ENCODE results near the gene LRCH4. TPM values are rescaled to one million over a fixed set of nuclear protein-coding genes. Genes with fewer than 3 reads are reported as not detected.

The LRCH4 gene
- total and polyA plus RNA-seq, 2 donors (not counting 3 experiments of a cell fraction or from before 2014, with no cell fraction given) = 32.1 to 56.1 TPM

- intact Hi-C loops (cut with micrococcal nuclease) = loop anchor here (2.0 to 10.0 kb wide), 2 partner anchors 45 to 281 kb away; partner anchors contain the start of genes AGFG2 and TRIP6
These were observed 1.8 kb downstream of the LRCH4 start for GRCh38 chr7:100584054-100584682.

More at GRCh38 chr7:100584054-100584682, 1.8 kb downstream of the LRCH4 start:
- Histone ChIP-seq H3K9ac (replicated peaks; ENCODE audit: extremely low read depth, insufficient read depth, low read length) (peak overlapping the region; percentile 8), H3K9me3 (replicated peaks; ENCODE audit: control insufficient read depth, insufficient read depth, low read length) (no peaks in the 10 kb centered on the region), H3K27me3 (ENCODE audit: control insufficient read depth in 2 of 2, insufficient read depth in 2 of 2, low read length in 2 of 2) (no peaks in the 10 kb centered on the region), H3K4me3 (replicated peaks in 1 of 3; ENCODE audit: insufficient read depth in 1 of 3, low read depth in 1 of 3, low read length in 3 of 3) (peak overlapping the region in 2 of 3 experiments; percentile 86 to 93), H2AFZ (ENCODE audit: low read depth, low read length) (no peak overlapping the region), H4K20me1 (replicated peaks; ENCODE audit: control insufficient read depth, extremely low read depth, insufficient read depth, low read length) (no peaks in the 10 kb centered on the region), H3K36me3 (ENCODE audit: control insufficient read depth in 2 of 2, extremely low read depth in 1 of 2, insufficient read depth in 2 of 2, low read length in 2 of 2) (peaks cover 13 to 25% of the 10 kb centered on the region in 2 experiments), H3K4me1 (ENCODE audit: control insufficient read depth, extremely low read depth, insufficient read depth, low read length) (peaks cover 32% of the 10 kb centered on the region), H3K27ac (ENCODE audit: insufficient read depth, low read depth, low read length) (peak overlapping the region; percentile 61), H3K4me2 (ENCODE audit: insufficient read depth, low read length) (peak overlapping the region; percentile 95), H3K9me1 (replicated peaks; ENCODE audit: control insufficient read depth, extremely low read depth, insufficient read depth, low read length) (no peaks in the 10 kb centered on the region), H3K79me2 (ENCODE audit: control insufficient read depth, insufficient read depth, low read length) (peaks cover 29% of the 10 kb centered on the region)
- dilution Hi-C loops (cut with MboI; ENCODE audit: extremely low pct_ligation_motif_present, low sequenced_read_pairs) = no loop called here
- ChIA-PET CTCF (interaction anchor here (0.7 to 3.3 kb wide), 12 partner anchors 11 to 268 kb away, joined by 3 to 19 read pairs (median 5); partner anchors contain the start of genes GNB2, MOSPD3 and SLC12A9), POLR2A (interaction anchor here (0.8 to 3.6 kb wide), 6 partner anchors 8 to 156 kb away, joined by 3 to 28 read pairs (median 8); partner anchors contain the start of genes GNB2, MOSPD3 and ZCWPW1)
- no TSS peak for BruUV-seq (replicated peaks)
- TF ChIP-seq CTCF (IDR thresholded peaks at IDR 0.05; ENCODE audit: extremely low read depth in 1 of 2, insufficient read depth in 1 of 2, low read depth in 1 of 2, low read length in 2 of 2) (no peak), GATA2 (IDR thresholded peaks at IDR 0.05; ENCODE audit: insufficient read depth, insufficient read length, low read depth, low read length) (no peak), MYC (IDR thresholded peaks at IDR 0.05; ENCODE audit: low read depth, low read length) (no peak), JUN (IDR thresholded peaks at IDR 0.05; ENCODE audit: borderline replicate concordance, insufficient read depth, insufficient read length, low read depth) (no peak), EZH2 (IDR thresholded peaks at IDR 0.05; ENCODE audit: borderline replicate concordance, low read depth, low read length, severe bottlenecking) (no peak), FOS (IDR thresholded peaks at IDR 0.05; ENCODE audit: borderline replicate concordance, insufficient read depth, low read length) (no peak), POLR2A (IDR thresholded peaks at IDR 0.05; ENCODE audit: low read depth, low read length) (no peak), POLR2AphosphoS5 (IDR thresholded peaks at IDR 0.05; ENCODE audit: insufficient read depth, low read depth, low read length) (no peak), MAX (IDR thresholded peaks at IDR 0.05; ENCODE audit: insufficient read depth, insufficient read length) (no peak)
- FAIRE-seq = peak; percentile 31
- DNase-seq (ENCODE audit: low read depth, low spot score) = no peak
